Thymus (tissue), 11 donors: ENCODE measurements around the gene UAP1L1. TPM values are rescaled to one million over a fixed set of nuclear protein-coding genes. Genes with fewer than 3 reads are reported as not detected.

Experiments
- DNase-seq, 9 donors: peaks; one replicate each; pipeline ENCODE4 v3.0.0-alpha.2; 2013; ENCODE audit warnings: low spot score in 9 of 9, low read depth in 6 of 9, missing footprints in 1 of 9
- H3K27ac ChIP-seq, 2 donors: one replicate each; pipeline ENCODE4 v1.5.1; 2013; ENCODE audit warnings: control low read depth in 1 of 2, low read depth in 1 of 2, low read length in 1 of 2, mild to moderate bottlenecking in 1 of 2, moderate library complexity in 1 of 2
- H3K27me3 ChIP-seq, 2 donors: one replicate each; pipeline ENCODE4 v1.5.1; 2013; ENCODE audit warnings: low read length in 1 of 2; ENCODE audit not compliant: control insufficient read depth in 2 of 2, insufficient read depth in 1 of 2
- H3K36me3 ChIP-seq, 2 donors: one replicate each; pipeline ENCODE4 v1.5.1; 2013; ENCODE audit warnings: low read length in 1 of 2, mild to moderate bottlenecking in 1 of 2, moderate library complexity in 1 of 2; ENCODE audit not compliant: control insufficient read depth in 2 of 2, insufficient read depth in 2 of 2
- H3K4me1 ChIP-seq, 2 donors: one replicate each; pipeline ENCODE4 v1.5.1; 2013; ENCODE audit warnings: low read length in 2 of 2; ENCODE audit not compliant: control insufficient read depth in 2 of 2, insufficient read depth in 2 of 2
- H3K4me3 ChIP-seq, 2 donors: one replicate each; pipeline ENCODE4 v1.5.1; 2013; ENCODE audit warnings: low read length in 2 of 2, control low read depth in 1 of 2, mild to moderate bottlenecking in 1 of 2
- H3K9me3 ChIP-seq, 2 donors: one replicate each; pipeline ENCODE4 v1.5.1; 2013; ENCODE audit warnings: low read length in 1 of 2, mild to moderate bottlenecking in 1 of 2; ENCODE audit not compliant: control insufficient read depth in 2 of 2, insufficient read depth in 1 of 2
- WGBS: extraction: QIAGEN DNeasy Blood & Tissue Kit; methylation state at CpG from one replicate; pipeline ENCODE4 v1.1.7; 2013; 5-methylcytosine and 5-hydroxymethylcytosine counted together
- polyA plus RNA-seq: library from polyadenylated mRNA; stranded (reverse); fragments of 200-250 nt; gene quantifications from one replicate; pipeline ENCODE4 v1.2.3, GENCODE V29; 2013
- total RNA-seq: library from RNA; stranded (reverse); fragments of 120-200 nt; gene quantifications from one replicate; pipeline ENCODE4 v1.2.4, GENCODE V29; 2013
- donor health status: healthy.

UAP1L1 gene
- total and polyA plus RNA-seq, 2 donors = 1.9 to 9.4 TPM

DNA sequence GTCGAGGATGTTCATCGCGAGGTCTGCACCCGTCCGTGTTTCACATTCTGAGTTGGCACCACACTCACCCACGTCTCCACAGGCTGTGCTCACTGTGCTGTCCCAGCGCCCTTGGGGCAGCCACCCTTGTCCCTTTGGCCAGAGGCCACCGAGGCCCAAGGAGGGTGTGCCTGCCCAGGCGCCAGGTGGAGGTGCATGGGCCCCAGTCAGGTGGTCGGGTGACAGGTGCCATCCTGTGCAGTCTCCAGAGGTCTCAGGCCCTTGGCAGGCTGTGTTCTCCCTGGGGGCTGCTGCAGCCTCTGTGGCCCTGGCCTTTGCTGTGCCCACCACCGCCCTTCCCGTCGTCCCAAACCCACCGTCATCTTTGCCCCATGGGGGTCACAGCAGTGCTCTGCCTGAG lies 21.9 kb downstream of the UAP1L1 start:
- WGBS = 91% methylated on average over 14 of the region's 14 CpGs
- Histone ChIP-seq H3K4me1 (peaks cover 4 to 19% of the 10 kb centered on the region in 2 donors), H3K27ac (no peak overlapping the region), H3K36me3 (peaks cover 63 to 72% of the 10 kb centered on the region in 2 donors), H3K9me3 (peaks cover 8 to 24% of the 10 kb centered on the region in 2 donors), H3K4me3 (no peak overlapping the region), H3K27me3 (no peaks in the 10 kb centered on the region)
- DNase-seq = no peak

DNA sequence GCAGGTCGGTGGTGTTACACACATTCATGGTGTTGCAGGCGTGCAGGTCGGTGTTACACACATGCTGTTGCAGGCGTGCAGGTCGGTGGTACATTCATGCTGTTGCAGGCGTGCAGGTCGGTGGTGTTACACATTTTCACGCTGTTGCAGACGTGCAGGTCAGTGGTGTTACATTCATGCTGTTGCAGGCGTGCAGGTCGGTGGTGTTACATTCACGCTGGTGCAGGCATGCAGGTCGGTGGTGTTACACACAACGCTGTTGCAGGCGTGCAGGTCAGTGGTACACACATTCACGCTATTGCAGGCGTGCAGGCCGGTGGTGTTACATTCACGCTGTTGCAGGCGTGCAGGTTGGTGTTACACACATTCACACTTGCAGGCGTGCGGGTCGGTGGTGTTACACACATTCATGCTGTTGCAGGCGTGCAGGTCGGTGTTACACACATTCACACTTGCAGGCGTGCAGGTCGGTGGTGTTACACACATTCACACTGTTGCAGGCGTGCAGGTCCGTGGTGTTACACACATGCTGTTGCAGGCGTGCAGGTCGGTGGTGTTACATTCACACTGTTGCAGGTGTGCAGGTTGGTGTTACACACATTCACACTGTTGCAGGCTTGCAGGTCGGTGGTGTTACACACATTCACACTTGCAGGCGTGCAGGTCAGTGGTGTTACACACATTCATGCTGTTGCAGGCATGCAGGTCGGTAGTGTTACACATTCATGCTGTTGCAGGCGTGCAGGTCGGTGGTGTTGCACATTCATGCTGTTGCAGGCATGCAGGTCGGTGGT lies 26.1 kb downstream of the UAP1L1 start:
- H3K9me3 ChIP-seq = peaks cover 8 to 17% of the 10 kb centered on the region in 2 donors
- 95% methylated on average over 37 of the region's 37 CpGs for WGBS
- no peak overlapping the region for H3K4me3 ChIP-seq
- peaks cover 77 to 93% of the 10 kb centered on the region in 2 donors for H3K36me3 ChIP-seq
- H3K4me1 ChIP-seq = no peaks in the 10 kb centered on the region
- DNase-seq = no peak
- no peaks in the 10 kb centered on the region for H3K27me3 ChIP-seq
- H3K27ac ChIP-seq = no peak overlapping the region

DNA sequence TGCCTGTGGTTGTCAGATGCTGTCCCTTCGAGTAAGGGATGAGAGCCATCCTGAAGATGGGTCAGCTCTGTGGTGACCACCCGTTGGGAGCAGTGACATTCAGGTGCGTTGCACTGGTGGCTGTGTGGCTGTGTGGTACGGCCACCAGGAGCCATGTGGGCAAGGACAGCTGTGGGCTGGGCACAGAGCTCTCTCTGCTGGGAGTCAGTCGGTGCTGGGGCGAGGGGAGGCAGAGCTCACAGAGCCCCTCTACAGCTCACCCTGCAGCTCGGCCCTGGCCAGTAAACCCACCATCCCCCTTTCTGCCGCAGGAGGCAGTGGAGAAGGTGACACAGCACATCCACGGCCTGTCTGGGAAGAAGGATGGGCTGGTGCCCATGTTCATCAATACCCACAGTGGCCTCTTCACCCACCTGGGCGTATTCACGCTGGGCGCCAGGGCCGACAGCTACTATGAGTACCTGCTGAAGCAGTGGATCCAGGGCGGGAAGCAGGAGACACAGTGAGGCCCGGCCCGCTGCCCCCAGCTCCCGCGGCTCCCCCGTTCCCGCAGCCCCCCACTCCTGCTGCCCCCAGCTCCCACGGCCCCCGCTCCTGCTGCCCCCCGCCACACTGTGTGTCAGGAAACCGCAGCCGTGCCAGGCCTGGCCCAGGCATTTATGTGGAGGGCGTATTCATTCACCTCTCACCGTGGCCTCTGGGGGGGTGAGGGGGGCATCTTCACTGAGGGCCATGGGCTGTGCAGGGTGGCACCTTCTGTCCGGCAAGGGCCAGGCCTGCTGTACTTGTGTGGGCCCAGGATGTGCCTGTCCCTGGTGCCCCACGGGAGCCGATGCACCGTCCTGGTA lies 28.7 kb downstream of the UAP1L1 start:
- 97% methylated on average over 31 of the region's 31 CpGs for WGBS

DNA sequence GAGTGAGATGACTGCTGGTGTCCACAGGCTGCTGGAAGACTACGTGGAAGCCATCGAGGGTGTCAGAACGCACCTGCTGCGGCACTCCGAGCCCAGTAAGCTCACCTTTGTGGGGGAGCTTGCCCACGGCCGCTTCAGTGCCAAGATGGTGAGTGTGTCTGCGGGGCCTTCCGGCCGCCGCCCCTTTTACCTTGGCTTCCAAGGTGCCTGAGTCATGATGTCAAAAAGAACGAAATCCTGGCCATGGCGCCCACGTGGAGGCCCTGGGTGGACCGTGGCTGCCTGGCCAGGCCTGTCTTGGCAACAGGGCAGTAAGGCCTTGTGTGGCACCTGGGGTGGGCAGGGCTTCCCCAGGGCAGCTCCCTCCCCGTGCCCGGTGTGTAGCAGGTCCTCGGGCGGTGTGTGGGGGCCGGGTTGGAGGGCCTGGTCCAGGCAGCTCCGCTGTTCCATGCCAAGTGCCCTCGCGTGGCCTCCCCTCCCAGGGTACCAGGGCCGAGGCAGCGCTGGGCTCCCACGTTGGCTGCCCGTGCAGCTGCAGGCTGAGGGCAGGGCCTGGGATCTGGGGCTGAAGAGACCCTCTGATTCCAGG lies 29.4 kb downstream of the UAP1L1 start:
- 97% methylated on average over 27 of the region's 27 CpGs for WGBS
- peaks cover 8 to 17% of the 10 kb centered on the region in 2 donors for H3K9me3 ChIP-seq
- peaks cover 64 to 98% of the 10 kb centered on the region in 2 donors for H3K36me3 ChIP-seq
- H3K27ac ChIP-seq = no peak overlapping the region
- no peaks in the 10 kb centered on the region for H3K27me3 ChIP-seq
- H3K4me1 ChIP-seq = no peaks in the 10 kb centered on the region
- no peak overlapping the region for H3K4me3 ChIP-seq
- DNase-seq = no peak

More for the DNA sequence above, 28.7 kb downstream of the UAP1L1 start:
- Histone ChIP-seq H3K9me3 (peaks cover 8 to 17% of the 10 kb centered on the region in 2 donors), H3K4me3 (no peak overlapping the region), H3K27ac (no peak overlapping the region), H3K4me1 (no peaks in the 10 kb centered on the region), H3K36me3 (peaks cover 71 to 100% of the 10 kb centered on the region in 2 donors), H3K27me3 (no peaks in the 10 kb centered on the region)
- DNase-seq = no peak

DNA sequence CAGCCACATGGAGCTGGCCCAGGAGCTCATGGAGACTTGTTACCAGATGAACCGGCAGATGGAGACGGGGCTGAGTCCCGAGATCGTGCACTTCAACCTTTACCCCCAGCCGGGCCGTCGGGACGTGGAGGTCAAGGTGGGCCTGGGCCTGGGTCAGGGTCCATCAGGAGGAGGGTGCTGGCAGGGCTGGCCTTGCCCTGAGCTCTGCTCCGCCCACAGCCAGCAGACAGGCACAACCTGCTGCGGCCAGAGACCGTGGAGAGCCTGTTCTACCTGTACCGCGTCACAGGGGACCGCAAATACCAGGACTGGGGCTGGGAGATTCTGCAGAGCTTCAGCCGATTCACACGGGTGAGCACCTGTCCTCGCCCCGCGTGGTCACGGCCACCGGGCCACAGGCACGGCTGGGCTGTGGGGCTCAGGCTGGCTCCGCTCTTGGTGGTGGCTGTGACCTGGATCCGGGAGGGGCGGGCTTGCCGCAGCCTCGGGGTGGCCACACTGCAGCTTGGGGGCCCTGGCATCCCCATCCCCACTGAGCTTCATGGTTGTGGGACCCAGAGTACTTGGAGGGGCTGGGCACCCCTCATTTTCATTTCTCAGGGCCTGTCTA lies 30.1 kb downstream of the UAP1L1 start:
- H3K27me3 ChIP-seq = peaks cover 0 to 3% of the 10 kb centered on the region in 2 donors
- H3K4me3 ChIP-seq = no peak overlapping the region
- no peak overlapping the region for H3K27ac ChIP-seq
- 97% methylated on average over 27 of the region's 27 CpGs for WGBS
- DNase-seq = no peak
- H3K36me3 ChIP-seq = peaks cover 62 to 98% of the 10 kb centered on the region in 2 donors
- no peaks in the 10 kb centered on the region for H3K4me1 ChIP-seq
- H3K9me3 ChIP-seq = peaks cover 8 to 11% of the 10 kb centered on the region in 2 donors

DNA sequence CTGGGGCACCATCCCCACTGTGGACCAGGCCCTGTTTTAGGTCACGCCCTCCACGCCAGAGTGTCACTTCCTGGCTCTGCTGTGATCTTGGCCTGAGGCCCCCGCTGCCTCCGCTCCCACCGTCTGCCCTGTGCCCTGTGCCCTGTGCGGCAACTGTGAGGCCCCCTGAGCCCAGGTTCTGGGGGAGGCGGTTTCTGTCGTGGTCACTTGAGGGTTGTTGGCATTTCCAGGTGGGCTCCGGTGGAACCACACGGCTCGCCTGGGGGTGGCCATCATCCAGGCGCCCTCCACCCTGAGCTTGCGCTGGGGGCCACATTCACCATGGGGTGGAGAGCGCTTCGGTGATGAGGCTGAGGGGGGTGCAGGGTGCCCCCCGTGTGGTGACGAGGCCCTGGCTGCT lies 30.7 kb downstream of the UAP1L1 start:
- no peak overlapping the region for H3K4me3 ChIP-seq
- H3K9me3 ChIP-seq = peaks cover 3 to 5% of the 10 kb centered on the region in 2 donors
- H3K27me3 ChIP-seq = peaks cover 0 to 8% of the 10 kb centered on the region in 2 donors
- H3K4me1 ChIP-seq = no peaks in the 10 kb centered on the region
- 98% methylated on average over 17 of the region's 17 CpGs for WGBS
- peaks cover 59 to 98% of the 10 kb centered on the region in 2 donors for H3K36me3 ChIP-seq
- DNase-seq = no peak
- no peak overlapping the region for H3K27ac ChIP-seq

DNA sequence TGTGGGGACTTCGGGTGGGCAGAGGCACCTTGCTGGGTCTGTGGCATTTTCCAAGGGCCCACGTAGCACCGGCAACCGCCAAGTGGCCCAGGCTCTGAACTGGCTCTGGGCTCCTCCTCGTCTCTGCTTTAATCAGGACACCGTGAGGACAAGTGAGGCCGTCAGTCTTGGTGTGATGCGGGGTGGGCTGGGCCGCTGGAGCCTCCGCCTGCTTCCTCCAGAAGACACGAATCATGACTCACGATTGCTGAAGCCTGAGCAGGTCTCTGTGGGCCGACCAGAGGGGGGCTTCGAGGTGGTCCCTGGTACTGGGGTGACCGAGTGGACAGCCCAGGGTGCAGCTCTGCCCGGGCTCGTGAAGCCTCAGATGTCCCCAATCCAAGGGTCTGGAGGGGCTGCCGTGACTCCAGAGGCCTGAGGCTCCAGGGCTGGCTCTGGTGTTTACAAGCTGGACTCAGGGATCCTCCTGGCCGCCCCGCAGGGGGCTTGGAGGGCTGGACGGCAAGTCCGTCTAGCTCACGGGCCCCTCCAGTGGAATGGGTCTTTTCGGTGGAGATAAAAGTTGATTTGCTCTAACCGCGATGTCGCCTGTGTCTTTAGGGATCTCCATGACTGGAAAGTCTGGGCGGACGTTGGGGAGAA lies 31.4 kb downstream of the UAP1L1 start:
- H3K27ac ChIP-seq = no peak overlapping the region
- 96% methylated on average over 29 of the region's 29 CpGs for WGBS
- peaks cover 51 to 92% of the 10 kb centered on the region in 2 donors for H3K36me3 ChIP-seq
- no peak overlapping the region for H3K4me3 ChIP-seq
- peaks cover 0 to 2% of the 10 kb centered on the region in 2 donors for H3K9me3 ChIP-seq
- peaks cover 0 to 14% of the 10 kb centered on the region in 2 donors for H3K27me3 ChIP-seq
- DNase-seq = no peak
- no peaks in the 10 kb centered on the region for H3K4me1 ChIP-seq

DNA sequence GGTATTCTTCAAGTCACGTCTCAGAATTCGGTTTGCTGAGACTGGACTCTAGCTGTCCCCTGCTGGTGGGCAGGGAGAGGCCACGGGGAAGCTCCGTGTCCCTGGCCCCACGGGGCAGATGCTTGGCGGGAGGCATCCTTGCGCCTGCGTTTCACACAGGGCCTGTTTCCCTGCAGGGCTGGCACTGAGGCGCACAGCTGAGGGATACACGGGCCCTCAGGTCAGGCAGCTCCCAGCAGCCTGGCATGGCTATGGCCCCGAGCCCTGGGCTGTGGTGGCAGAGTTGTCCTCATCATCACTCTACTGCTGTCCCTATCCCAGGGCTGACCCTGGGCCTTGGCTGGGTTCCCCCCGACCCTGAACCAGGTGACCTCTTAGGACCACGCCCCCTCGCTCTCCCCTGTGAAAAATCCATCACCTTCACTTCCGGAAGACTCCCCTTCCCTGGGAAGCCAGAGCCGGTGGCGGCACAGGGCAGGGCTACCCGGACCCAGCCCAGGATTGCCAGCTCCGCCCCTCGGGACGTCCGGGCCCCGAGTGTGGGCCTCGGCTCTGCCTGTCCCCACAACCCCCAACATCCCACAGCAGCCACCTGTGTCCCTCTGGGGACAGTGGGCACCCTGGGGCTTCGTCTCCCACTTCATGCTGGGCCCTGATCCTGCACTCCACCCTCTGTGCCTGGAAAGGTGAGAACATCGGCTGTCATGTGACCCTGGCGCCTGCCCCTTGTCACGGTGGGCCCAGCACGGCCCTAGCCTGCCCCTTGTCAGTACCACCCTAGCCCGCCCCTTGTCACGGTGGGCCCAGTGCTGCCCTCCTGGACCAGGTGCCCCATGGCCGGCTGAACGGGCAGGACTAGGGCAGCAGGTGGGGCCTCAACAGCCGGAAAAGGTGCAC lies 32.2 kb downstream of the UAP1L1 start:
- H3K36me3 ChIP-seq = peaks cover 48 to 84% of the 10 kb centered on the region in 2 donors
- H3K27me3 ChIP-seq = peaks cover 0 to 14% of the 10 kb centered on the region in 2 donors
- DNase-seq = no peak
- H3K4me3 ChIP-seq = no peak overlapping the region
- H3K4me1 ChIP-seq = no peaks in the 10 kb centered on the region
- peaks cover 0 to 2% of the 10 kb centered on the region in 2 donors for H3K9me3 ChIP-seq
- H3K27ac ChIP-seq = no peak overlapping the region
- 93% methylated on average over 34 of the region's 34 CpGs for WGBS
